Posterior vena cava (tissue), 2 donors: ENCODE measurements around the gene TLE7. TPM values are rescaled to one million over a fixed set of nuclear protein-coding genes. Genes with fewer than 3 reads are reported as not detected.

Source experiments
- DNase-seq: peaks from one replicate; pipeline ENCODE4 v3.0.0-alpha.2; 2020; ENCODE audit warnings: low spot score
- intact Hi-C, 2 donors: fragments of 100-400 bp; cut with DNase I; formaldehyde crosslinking; loops; one replicate each; pipeline versions ENCODE4 v1.14.1 to v1.14.2; 2022 to 2023
- total RNA-seq, 2 donors: library from RNA; stranded (reverse); fragmentation: NEBNext Ultra II Directional; extraction: Animal tissue kit (Norgen Biotek cat#: 25700); gene quantifications; one replicate each; pipeline ENCODE4 v1.2.1, GENCODE V29; 2021
- donor health status: DM: yes; HTN: yes; CAD: no.
- donor health status: DM: yes; HTN: yes; CAD: no.

TLE7 gene
- total RNA-seq, 2 donors from 2014 or later: not detected

GRCh38 chr16:71456801-71457200 lies 14.9 kb upstream of the TLE7 start:
- intact Hi-C loops: no loop called here

GRCh38 chr16:71453036-71453435 lies 11.2 kb upstream of the TLE7 start:
- intact Hi-C loops: no loop called here
- no peak for DNase-seq

More at GRCh38 chr16:71456801-71457200, 14.9 kb upstream of the TLE7 start:
- no peak for DNase-seq

DNA sequence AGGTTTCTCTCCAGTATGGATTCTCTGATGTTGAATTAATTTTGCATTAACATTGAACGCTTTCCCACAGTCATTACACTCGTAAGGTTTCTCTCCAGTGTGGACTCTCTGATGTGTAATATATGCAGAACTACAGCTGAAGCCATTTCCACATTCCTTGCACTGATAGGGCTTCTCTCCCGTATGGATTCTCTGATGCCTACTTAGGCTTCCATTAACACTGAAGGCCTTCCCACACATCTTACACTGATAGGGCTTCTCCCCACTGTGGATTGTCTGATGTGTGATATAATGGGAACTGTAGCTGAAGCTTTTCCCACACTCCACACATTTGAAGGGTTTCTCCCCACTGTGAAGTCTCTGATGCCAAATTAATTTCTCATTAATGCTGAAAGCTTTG lies 7.2 kb upstream of the TLE7 start:
- no peak for DNase-seq
- intact Hi-C loops: no loop called here

DNA sequence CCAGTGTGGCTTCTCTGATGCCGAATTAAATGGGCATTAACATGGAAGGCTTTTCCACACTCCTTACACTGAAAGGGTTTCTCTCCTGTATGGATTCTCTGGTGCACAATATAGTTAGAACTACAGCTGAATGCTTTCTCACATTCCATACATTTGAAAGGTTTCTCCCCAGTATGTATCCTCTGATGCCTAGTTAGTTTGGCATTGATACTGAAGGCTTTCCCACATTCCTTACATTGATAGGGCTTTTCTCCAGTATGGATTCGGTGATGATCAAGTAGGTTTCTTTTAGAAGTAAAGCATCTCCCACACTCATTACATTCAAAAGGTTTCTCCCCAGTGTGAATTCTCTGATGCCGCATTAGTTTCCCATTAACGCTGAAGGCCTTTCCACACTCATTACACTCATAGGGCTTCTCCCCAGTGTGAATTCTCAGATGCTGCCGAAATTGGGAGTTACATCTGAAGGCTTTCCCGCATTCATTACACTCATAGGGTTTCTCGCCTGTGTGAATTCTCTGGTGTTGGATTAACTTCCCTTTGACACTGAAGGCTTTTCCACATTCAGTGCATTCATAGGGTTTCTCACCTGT lies 6.5 kb upstream of the TLE7 start:
- intact Hi-C loops: no loop called here
- no peak for DNase-seq

DNA sequence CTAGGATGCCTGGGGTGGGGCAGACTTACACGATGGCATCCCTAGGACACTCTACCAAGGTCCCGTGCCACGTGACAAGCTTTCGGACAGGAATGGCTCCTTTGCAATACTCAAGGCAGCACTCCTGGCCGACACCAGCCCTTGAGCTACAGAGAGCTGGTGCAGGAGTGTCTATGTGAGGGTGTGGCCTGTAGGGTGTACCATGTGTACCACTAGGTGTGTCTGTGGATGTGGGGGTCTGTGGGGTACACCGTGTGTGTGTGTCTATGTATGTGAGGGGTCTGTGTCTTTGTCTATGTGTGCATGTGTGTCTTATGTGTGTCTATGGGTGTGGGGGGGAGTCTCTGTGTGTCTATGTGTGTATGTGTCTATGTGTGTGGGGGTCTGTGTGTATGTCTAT lies 1.9 kb upstream of the TLE7 start:
- intact Hi-C loops: no loop called here

GRCh38 chr16:71441348-71442050 lies 355 bp downstream of the TLE7 start:
- intact Hi-C loops: no loop called here
- DNase-seq: peak; percentile 71

More for the DNA sequence above, 1.9 kb upstream of the TLE7 start:
- DNase-seq: peak; percentile 40

DNA sequence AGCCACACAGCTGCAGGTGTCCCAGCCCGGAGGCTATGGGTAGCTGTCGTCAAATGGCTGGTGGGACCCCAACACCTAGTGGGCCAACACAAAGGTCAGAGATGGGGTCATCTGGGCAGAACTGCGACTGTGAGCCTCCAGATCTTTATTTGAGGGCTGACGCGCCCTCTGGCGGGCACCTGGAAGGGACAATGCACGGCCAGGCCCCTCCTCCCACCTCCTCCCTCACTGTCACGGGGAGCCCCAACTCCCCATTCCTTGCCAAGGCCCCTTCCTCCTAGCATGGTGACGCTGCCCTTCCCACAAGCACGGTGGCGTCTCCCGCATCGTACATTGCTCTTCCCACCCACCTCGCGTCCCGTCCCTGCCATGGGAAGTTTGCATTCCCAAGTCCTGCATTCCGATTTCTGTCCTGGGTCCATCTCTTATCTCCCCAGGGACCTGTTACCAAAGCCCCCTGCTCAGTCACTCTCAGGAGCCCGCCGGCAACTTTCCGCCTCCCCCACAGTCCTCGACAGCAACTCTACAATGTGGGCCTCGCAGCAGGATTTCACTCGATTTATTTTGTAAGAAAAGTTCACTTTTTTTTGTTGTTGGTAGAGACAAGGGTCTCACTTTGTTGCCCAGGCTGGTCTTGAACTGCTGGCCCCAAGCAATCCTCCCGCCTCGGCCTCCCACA lies 1.0 kb downstream of the TLE7 start:
- intact Hi-C loops: no loop called here
- DNase-seq: peak; percentile 61

- DNase-seq: no peak
- intact Hi-C loops: no loop called here
These were observed 2.3 kb downstream of the TLE7 start for GRCh38 chr16:71439523-71439922.

DNA sequence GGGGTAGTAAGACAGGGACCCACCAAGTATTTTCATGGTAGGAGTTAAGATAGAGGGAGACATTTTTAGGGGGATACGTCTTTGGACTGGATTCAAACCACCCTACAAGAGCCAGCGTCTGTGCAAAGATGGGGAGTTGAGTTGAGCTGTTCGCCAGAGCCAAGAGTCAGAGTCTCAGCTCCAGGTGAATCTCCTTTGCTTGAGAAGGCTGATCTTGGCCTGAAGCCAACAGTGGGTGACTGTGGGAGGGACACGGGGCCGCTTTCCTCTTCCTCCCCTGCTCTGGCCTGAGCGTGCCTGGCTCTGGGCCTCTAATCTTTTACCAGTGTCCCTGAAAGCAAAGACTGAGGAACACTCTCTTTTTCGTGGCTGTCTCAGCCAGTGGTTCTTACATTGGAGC lies 5.4 kb downstream of the TLE7 start:
- intact Hi-C loops: no loop called here
- DNase-seq: peak; percentile 65

GRCh38 chr16:71432906-71433305 lies 8.9 kb downstream of the TLE7 start:
- peak; percentile 45 for DNase-seq
- intact Hi-C loops: no loop called here

GRCh38 chr16:71431991-71432390 lies 9.9 kb downstream of the TLE7 start:
- intact Hi-C loops: no loop called here
- peak; percentile 51 for DNase-seq

- intact Hi-C loops: no loop called here
- DNase-seq: peak; percentile 70
These were observed 10.7 kb downstream of the TLE7 start for GRCh38 chr16:71431176-71431575.

GRCh38 chr16:71430744-71431143 lies 11.1 kb downstream of the TLE7 start:
- DNase-seq: no peak
- intact Hi-C loops: no loop called here

GRCh38 chr16:71429581-71429980 lies 12.3 kb downstream of the TLE7 start:
- intact Hi-C loops: no loop called here
- no peak for DNase-seq

- no peak for DNase-seq
- intact Hi-C loops: no loop called here
These were observed 13.0 kb downstream of the TLE7 start for GRCh38 chr16:71428883-71429282.

DNA sequence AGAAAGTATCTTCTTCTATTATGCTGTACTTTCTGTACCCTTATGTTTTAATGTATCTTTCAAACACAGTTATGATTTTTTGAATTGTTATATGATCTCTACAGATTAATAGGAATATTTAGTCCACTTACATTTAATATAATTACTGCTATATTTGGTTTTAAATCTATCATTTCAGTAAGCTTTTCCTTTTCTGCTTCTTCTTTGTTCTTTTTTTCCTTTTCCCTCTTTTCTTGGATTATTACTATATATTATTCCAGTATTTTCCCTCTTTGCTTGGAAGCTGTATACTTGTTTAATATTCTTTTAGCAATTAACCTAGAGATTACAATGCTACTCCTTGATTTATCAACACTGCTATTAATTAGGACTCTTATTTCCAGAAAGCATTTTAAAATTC lies 13.5 kb downstream of the TLE7 start:
- intact Hi-C loops: no loop called here
- DNase-seq: no peak

DNA sequence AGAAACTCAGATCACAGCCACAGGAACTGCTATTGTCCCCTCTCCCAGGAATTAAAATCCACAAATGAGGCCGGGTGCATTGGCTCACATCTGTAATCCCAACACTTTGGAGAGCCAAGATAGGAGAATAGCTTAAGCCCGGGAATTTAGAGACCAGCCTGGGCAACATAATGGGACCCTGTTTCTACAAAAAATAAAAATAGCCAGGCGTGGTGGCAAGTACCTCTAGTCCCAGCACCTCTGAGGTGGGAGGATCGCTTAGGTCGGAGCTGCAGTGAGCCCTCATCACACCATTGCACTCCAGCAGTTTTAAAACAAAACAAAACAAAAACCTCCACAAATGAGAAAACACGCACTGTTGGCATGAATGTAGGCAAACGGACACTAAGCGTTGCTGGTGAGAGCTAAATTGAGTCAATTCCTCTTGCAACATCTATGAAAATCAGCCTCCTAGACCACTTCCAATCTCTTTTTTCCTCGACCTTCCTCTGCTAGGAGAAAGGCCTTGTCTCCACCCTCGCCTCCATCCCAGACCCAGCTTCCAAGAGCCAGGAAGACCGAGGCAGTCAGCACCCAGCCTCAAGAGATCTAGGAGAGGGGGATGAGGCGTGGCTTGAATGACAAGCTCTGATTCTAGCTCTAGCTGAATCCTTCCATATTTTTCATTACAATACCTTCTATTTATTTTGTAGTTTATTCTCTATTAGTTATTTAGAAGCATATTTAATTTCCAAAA lies 14.8 kb downstream of the TLE7 start:
- intact Hi-C loops: no loop called here
- DNase-seq: peak; percentile 28

- intact Hi-C loops: no loop called here
- DNase-seq: peak; percentile 67
These were observed 15.6 kb downstream of the TLE7 start for GRCh38 chr16:71426069-71426879.

- intact Hi-C loops: no loop called here
- peak; percentile 35 for DNase-seq
These were observed 16.1 kb downstream of the TLE7 start for GRCh38 chr16:71425746-71426068.
